LoVo (cell line): Measurements from ENCODE around the gene PALM2AKAP2.
"Not testable (repeated sequence)": the region's sequence is repeated elsewhere in the genome, so short reads cannot be mapped to it uniquely, and the experiment has no call there.

Experiments
- DNase-seq: peaks from one replicate; pipeline ENCODE4 v3.0.0-alpha.2; 2016; ENCODE audit warnings: low spot score

PALM2AKAP2 gene

DNA sequence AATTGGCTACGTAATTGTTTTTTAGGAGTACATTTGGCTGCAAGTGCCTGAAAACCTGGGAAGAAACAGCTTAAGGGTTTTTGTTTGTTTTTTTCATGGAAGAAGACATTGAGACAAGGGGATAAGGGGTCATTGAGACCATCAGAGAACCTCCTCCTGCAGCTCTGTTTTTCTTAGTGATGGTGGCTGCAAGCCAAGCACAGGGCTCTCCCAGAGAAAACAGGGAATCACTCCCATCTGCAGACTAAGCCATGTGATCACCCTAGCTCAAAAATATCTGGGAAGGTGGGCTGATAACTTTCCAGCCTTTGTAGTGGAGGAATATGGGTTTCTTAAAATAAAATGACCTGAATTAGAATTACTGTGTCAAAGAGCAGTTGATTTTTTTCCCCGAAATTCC lies 25.1 kb downstream of the PALM2AKAP2 start:
- DNase-seq = no peak

DNA sequence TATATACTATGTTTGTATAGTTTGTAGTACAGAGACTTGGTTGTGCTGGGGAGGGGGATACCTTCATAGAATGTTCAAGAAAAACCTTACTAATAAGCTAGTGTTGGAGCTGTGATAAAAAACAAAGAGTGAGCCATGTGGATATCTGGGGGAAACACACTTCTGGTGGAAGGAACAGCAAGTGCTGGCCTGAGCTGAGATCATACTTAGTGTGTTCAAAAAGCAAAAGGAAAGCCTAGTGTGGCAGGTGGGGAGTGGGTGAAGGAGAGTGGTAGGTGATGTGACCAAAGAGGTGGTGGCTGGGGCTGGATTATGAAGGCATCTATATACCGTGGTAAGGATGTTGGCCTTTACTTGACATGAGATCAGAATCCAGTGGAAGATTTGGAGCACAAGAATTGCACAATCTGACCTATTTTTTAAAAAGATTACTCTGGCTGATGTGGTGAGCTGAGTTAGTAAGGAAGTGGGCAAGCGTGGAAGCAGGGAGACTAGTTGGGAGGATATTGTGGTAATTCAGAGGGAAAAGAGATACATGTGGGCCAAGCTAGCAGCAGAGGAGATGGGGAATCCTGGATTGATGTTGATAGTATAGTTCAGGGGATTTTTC lies 26.6 kb downstream of the PALM2AKAP2 start:
- DNase-seq = no peak

DNA sequence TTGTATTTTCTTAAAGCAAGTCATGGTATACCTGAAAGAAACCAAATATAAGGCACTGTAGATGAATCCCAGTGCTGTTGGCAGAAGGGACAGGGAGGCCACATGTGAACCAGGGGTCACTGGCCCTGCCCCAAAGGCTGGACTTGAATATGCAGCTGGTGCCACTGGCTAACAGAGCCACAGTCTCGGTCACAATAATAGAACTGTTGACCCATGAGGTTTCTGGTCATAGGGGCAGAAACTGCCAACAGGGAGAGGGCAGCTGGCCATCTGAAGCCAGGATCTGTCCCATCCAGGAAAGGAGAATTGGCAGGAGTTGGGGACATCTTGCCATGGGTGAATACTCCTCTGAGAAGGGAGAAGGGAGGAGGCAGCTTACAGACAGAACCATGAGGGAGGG lies 31.9 kb downstream of the PALM2AKAP2 start:
- no peak for DNase-seq

DNA sequence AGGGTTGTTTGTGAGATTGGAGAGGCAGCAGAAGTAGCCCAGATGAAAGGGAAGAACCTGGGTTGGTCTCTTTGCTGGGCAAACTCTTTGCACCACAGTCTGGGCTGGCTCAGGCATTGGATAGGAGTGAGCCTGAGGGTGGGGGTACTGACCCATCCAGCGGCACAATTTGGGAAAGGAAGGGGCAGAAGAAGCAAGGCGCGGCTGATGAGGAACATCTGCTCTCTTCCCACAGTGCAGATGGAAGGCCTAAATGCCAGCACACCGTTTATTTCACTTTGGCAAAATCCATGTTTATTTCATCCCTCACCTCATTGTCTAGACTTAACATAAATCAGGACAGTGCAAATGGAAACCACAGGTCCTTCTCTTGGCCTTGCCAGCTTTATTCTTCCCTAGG lies 32.3 kb downstream of the PALM2AKAP2 start:
- no peak for DNase-seq

DNA sequence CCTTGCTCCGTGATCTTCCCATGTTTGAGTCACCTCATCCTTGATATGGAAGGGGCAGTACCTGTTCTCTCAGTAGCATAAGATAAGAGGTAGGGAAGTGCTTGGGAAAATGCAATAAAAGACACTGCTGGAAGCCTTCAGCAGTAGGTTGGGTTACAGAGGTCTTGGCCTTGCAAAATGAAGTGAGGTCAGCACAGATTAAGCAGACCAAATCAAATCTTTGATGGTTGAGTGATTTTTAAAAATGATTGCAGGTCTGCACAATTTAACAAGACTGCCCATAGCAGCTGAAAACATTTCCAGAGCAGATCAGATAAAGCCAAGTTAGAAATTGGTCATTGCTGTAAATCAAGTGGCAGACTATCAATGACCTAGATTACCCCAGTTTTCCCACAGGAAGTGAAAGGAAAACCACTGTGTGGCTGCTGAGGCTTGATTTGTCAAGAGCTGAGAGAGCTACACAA lies 32.9 kb downstream of the PALM2AKAP2 start:
- no peak for DNase-seq

DNA sequence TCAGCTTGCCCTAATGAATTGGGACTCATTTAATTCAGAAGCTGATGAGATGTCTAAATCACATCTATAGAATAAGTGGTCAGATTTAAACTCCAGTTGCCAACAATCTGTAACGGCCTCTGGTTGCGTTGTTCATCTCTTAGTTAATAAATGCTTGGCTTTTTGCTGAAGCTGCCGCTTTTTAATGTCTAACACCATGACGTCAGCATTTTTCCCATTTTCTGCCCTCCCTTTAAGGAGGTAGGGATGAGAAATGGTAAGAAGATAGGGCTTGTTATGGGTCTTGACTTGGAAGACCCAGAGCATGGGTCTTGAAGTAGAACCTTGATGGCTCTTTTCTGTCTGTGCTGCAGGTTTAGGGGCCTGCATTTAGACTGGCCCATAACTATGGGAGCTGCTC lies 33.3 kb downstream of the PALM2AKAP2 start:
- DNase-seq = no peak

DNA sequence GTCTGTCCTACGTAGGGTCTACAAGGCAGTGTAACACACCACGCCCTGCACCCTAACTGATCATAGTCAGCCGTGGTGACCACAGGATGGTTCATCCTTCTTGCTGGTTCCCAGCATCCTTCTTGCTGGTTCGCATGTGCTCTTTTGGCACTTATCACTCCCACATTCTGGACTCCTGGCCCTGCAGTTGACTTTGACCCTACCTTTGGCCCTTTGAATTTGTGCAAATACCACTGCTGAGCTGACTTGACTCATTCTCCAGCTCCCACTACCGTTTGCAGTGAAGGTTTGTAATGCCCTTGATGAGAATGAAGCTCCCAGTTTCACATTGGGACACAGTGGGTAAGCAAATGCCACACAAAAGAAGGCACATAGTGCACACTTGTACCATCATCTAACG lies 33.8 kb downstream of the PALM2AKAP2 start:
- DNase-seq = no peak

DNA sequence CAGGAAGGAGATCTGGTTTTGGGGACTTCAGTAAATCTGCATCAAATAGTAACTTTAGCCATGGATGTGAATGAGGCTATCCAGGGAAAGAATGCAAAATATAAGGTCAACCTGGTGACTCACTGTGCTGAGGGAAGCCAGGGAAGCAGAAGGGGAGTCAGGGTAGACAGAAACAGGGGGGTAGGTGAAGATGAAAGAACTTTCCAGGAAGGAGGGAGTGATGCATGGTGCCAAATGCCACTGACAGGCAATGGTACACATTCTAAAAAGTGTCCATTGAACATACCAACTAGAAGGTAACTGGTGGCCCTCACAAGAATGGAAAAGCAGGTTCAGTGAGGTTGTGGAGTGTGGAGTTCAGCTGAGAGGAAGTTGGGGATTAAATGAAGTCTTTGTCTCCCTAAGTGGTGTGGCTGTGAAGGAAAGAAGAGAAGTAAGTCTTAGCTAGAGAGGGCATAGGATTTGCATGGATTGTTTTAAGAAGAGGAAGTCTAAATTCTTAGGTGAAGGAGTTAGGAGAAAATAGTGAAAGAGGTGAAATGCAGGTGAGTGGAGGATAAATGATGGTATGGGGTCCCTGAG lies 35.5 kb downstream of the PALM2AKAP2 start:
- DNase-seq = no peak

DNA sequence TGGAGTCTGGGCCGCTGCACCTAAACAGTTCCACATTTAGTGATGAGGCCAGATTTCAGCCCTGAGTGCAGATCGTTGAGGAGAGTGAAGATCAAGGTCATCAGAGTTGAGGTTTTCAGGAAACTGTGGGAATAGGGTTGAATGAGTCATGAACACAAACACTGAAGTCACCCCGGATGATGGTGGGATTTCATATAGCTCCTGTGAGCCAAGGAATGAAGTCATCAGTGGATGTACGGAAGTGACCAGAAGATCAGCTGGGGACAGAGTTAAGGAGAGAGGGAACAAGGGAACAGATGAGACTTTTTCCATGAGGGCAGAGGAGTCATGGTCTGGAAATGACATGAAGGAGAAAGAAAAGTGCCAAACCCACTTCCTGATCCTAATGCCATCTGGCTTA lies 36.5 kb downstream of the PALM2AKAP2 start:
- peak; percentile 29 for DNase-seq

DNA sequence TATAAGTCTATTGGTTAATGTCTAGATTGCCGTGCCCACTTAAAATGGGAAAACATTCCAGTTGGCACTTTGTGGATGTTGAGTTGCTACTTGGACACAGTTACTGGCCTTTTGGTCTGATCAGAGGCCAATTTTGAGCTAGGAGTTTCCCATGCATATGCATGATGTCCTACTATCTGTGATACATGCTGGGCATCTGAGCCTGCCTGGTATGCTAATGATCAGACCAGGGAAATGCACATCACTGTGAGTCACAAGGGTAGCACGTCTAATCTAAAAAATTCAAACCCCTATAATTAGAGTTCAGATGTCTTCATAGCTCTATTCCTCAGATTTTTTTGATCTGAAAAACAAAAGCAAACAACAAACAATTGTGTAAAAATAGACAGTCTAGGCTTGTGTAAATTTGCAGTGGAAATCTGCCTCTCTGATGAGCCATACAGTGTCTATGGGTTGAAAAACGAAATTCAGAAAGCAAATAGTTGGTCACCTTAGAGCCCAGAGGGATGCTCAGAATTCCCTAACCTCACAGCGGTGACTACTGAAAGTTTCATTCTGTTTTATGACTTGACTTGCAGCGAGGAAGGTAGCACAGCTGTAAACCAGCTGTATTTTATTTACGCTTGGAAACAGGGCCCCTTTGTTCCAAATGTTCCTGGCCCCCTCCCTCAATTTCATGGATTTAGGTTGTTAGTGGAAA lies 37.3 kb downstream of the PALM2AKAP2 start:
- DNase-seq = no peak

DNA sequence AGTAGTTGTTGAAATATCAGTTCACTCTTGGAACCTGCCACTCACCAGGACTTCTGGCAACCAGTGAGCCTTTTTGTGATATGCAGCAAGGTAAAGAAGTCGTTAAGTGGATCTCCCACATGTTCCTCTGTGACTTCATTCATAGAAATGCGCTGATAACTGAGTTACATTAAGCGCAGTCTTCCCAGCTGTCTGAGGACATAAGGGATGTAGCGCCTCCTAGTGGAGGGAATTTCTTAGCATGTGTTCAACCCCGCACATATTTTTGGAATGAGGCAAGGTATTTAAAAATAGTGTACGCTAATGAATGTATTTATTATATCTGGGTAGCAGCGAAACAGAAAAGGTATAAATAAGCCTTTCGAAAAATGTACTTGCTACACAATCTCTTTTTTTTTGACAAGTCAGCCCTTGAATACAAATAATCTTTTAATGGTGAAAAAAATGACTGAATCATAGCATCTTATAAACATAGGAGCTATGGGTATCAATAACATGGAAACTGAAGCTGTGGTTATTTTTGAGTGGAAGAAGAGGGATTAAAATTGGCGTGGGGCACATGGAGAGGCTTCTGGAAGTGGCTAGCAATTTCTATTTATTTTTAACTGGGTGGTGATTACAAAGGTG lies 38.0 kb downstream of the PALM2AKAP2 start:
- DNase-seq = peak; percentile 77

DNA sequence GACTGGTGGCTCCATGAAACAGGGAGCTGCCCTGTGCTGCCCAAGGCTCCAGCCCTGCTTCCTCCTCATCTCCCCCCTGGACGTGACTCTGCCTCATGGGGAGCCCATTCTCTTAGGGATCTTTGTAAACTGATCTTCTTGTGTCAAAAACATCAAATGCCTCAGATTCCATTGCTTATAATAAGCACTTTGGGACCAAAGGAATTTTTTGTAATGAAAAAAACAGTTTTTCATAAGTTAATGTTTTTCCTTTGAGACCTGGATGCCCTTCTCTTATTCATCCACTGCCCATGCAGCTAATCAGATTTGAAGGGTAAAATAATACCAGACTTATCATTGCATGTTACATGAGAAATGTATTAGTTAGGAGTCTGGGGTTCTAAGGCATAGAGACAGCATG lies 41.7 kb downstream of the PALM2AKAP2 start:
- no peak for DNase-seq

DNA sequence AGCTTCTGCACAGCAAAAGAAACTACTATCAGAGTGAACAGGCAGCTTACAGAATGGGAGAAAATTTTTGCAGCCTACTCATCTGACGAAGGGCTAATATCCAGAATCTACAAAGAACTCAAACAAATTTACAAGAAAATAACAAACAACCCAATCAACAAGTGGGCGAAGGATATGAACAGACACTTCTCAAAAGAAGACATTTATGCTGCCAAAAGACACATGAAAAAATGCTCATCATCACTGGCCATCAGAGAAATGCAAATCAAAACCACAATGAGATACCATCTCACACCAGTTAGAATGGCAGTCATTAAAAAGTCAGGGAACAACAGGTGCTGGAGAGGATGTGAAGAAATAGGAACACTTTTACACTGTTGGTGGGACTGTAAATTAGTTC lies 45.4 kb downstream of the PALM2AKAP2 start:
- not testable (repeated sequence) for DNase-seq

DNA sequence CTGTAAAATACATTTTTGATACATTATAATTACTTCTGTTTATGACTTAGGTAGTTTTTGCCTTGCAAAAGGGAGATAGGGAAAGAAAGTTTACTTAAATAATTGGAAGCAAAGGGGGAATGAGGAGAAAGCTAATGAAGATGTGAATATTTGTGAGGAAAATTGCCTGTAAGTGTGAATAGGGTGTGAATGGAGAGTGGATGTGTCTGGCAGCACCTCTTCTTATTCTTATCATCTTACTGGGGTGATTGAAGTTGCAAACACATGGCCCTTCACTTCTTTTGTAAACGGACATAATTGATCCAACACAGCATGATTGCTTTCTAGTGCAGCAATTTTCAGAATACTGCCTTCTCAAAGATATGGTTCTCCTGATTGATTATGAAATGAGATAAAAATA lies 46.6 kb downstream of the PALM2AKAP2 start:
- no peak for DNase-seq

DNA sequence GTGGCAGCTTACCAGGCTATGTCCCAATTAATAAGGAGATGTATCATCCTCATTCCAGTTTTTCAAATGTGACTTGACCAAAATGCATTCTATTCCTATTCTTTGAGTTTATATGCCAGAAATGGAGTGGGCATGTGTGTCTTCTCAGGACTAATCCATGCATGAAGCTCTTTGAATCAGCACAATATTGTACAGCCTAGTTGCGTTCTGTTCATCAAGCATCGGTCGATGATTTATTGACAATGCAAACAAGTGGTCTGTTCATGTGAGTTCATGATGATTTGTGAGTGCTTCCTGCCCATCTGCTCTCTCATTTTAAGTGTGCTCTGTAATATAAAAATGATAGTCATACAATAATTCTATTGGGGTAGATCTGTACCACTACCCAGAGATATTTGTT lies 48.3 kb downstream of the PALM2AKAP2 start:
- no peak for DNase-seq
